ENCODE results near the gene HLA-G.

Gene HLA-G

DNA sequence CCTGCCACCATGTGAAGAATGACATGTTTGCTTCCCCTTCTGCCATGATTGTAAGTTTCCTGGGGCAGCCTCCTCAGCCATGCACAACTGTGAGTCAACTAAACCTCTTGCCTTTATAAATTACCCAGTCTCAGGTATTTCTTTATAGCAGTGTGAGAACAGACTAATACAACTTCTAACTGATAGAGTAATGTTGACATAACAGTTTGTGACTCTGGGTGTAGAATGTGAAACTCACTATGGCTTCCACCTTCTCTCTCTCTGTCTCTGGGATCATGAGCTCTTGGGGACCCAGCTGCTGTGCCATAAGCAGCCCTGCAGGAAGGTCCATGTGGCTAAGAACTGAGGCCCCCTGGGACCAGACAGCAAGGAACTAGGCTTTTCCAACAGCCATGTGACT, 3.5 kb upstream of the HLA-G start:
- no peak for DNase-seq

DNA sequence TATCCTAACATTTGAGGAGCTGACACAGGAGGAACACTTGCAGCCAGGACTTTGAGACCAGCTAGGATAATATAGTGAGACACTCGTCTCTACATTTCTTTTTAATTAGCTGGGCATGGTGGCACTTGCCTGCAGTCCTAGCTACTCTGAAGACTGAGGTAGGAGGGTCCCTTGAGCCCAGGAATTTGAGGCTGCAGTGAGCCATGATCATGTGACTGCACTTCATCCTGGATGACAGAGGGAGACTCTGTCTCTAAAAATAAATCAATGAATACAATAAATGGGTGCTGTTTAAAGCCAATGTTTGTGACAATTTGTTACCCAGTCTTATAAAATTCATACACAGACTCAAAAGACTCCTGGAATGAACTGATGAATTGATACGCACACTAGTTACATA, 1.8 kb upstream of the HLA-G start:
- DNase-seq: no peak

DNA sequence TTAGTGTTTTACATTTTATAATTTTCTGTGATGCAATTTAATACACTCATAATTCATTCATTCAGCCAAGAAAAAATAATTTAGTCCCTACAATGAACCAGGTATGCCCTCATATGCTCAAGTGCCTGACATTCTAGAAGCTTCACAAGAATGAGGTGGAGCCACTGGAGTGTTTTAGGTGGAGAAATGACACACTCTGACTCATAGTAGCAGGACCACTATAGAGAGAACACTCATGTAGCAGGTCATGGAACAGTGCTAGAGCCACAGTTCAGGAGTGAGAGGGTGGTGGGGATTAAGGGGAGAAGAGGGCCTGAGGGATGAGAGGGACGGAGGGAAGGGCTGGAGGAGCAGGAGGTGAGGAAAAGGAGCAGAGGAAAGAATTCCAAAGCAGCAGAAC, 1.4 kb upstream of the HLA-G start:
- no peak for DNase-seq

DNA sequence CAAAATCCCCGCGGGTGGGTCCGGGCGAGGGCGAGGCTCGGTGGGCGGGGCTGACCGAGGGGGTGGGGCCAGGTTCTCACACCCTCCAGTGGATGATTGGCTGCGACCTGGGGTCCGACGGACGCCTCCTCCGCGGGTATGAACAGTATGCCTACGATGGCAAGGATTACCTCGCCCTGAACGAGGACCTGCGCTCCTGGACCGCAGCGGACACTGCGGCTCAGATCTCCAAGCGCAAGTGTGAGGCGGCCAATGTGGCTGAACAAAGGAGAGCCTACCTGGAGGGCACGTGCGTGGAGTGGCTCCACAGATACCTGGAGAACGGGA, 809 bp downstream of the HLA-G start:
- peak; percentile 49 for DNase-seq

DNA sequence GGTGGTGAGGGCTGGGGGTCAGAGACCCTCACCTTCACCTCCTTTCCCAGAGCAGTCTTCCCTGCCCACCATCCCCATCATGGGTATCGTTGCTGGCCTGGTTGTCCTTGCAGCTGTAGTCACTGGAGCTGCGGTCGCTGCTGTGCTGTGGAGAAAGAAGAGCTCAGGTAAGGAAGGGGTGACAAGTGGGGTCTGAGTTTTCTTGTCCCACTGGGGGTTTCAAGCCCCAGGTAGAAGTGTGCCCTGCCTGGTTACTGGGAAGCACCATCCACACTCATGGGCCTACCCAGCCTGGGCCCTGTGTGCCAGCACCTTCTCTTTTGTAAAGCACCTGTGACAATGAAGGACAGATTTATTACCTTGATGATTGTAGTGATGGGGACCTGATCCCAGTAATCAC, 2.1 kb downstream of the HLA-G start:
- DNase-seq: no peak

DNA sequence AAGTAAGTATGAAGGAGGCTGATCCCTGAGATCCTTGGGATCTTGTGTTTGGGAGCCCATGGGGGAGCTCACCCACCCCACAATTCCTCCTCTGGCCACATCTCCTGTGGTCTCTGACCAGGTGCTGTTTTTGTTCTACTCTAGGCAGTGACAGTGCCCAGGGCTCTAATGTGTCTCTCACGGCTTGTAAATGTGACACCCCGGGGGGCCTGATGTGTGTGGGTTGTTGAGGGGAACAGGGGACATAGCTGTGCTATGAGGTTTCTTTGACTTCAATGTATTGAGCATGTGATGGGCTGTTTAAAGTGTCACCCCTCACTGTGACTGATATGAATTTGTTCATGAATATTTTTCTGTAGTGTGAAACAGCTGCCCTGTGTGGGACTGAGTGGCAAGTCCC, 2.8 kb downstream of the HLA-G start:
- DNase-seq: no peak

DNA sequence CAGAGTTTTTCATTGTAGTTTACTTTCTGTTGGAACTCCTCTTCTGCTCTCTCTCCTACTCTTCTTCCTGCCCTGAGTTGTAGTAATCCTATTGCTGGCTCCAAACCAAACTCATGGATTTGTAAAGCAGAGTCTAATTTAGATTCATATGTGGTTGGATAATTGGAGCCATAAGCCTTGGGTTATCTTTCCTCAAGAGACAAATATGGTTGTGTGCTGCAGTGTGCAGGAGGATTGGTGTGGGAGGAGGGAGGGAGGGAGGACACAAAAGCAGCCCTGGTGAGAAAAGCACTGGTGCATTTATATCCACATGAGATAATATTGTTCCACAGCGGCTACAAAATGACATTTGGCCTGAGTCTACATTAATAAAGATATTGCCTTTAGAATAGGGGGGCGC, 4.2 kb downstream of the HLA-G start:
- no peak for DNase-seq

DNA sequence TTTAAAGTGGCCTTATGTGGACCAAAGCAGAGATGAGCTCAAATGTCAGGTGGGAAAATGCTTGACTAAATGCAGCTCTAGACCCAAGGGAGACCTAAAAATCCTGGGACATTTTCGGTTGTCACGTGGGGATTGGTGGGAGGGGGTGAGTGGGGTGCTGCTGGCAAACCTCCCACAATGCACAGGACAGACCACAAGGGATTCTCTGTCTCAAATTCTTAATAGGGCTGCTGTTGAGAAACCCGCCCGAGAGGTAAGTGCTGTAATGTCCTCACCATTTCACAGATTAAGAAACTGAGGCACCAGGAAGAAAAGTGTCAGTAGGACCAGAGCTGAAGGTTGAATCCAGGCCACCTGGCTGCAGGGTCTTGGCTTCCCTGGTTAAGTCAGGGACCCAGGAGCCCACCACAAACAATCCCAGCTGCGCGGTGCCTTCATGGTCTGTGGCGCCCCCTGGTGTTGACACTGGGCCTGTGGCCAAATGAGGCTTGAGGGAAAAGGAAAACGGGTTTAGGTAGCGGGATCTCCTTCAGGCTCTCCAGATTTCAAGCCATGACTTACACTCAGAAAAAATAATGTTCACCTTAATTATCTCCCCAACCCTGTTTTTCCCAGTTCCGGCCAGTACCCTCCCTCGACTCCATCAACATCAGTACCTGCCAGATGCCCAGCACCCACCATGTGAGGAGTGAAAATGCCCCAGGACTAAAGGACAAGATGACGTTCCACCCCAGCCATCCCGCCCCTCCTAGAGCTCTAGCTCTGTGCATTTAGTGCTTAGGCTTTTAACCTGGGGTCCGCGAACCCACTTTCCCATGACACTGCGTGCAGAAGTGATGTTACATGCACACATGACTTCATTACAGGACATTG, 7.2 kb downstream of the HLA-G start:
- DNase-seq: peak; percentile 61

DNA sequence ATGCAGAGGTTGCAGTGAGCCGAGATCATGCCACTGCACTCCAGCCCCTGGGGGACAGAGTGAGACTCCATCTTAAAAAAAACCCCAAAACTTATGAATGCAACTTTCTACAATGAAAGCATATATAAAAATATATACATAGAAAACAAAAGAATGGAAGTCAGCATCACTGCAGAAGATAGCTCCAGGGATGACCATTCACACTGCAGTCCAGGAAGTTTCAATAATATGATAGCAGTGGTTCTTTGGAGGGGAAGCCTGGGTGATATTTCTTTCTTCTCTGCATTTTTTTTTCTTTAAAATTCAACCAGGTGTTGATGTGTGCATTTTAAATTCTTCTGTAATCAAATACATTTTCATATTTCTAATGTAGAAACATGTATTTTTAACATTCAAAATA, 12.3 kb downstream of the HLA-G start:
- no peak for DNase-seq

DNA sequence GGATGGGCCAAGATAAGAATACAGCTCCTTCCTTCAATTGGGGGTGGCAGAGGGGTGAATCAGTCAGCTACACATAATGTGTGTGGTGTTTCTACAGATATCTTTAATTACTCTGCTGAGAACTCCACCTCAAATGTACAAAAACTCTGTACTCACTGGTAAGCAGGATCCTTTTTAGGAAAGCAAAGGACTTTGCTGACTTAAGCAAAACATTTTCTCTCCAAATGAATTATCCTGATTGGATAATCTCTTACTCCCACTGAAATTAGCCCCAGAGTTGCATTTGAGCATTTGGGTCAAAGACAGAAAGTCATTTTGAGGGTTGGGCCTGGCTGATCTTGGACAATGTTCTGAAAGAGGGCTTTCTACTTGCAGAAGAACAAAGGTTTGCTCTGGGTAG, 13.4 kb downstream of the HLA-G start:
- no peak for DNase-seq

DNA sequence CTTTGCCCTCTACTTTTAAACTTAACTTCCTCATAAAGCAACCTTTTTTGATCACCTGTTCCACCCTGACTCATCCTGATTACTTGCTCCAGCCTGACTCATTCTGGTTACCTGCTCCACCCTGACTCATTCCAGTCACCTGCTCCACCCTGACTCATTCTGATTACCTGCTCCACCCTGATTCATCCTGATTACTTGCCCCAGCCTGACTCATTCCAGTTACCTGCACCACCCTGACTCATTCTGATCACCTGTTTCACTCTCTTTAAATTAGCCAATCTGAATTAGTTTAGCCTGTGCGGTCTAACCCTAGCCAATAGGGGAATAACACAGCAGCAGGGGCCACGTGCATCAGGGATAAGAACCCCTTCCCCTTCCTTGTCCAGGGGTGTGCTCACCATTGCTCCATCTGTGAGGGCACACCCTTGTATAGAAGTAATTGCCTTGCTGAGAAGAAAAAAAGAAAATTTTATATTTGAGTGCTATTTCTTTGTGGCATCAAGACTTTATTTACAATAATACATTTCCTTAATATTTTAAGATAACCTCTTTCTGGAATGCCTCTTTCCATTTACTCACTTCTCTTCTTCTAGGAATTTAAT, 17.9 kb downstream of the HLA-G start:
- peak; percentile 34 for DNase-seq

DNA sequence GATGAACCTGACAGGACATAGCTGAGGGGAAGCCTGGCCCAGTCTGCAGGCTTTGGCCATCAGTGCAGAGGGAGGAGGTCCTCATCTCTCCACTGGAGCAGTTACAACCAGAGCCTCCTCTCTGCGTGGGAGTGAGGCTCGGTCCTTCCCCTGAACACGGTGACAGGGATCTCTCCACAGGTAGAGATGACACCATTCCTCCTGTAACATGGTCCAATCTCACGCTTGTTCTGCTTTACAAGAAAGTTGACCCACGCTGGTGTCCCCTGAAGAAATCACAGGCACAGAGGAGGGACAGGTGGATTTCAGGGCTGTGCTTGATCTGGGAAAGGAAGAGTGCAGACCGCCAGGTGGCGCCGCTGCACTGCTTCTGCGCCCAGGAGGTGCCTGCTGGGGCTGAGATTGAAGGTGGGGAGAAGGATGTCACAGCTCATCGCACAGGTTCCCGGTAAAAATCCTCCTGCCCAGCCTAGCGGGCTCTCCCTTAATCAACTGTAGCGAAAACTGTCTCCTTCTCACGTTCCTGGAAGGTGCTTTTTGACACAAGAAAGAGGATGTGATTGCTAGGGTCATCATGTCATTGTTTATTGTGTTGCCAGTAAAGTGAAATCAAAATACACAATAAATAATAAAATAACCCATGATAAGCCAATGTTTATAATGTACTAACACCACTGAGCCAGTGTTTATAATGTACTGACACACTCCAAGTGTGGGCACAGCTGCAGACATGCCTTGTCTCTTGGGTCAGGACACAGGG, 20.4 kb downstream of the HLA-G start:
- DNase-seq: peak; percentile 89

DNA sequence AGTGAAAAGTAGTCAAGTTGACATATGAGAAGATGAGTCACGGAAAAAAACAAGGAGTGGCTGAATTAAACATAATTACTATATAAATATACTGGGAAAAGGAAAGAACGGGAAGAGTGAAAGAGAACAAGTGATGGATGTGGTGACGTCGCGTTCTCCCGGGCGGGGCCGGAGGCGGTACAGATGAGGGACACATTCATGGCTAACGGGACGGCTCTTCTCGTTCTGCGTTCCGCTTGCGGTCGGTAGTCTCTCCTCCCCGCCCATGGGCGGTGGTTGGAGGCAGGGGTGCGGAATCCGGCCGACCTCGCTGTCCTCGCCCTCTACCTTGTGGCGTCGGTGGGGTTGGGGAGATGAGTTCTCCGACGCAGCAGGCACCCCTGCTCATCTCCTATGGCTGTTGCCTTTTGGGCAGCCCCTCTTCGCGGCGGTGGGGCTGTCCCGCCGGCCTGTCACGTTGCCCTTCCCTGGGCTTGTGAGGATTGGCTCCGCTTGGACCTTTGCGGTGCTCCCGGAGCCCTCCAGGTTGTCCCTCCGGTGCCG, 22.5 kb downstream of the HLA-G start:
- DNase-seq: peak; percentile 45

DNA sequence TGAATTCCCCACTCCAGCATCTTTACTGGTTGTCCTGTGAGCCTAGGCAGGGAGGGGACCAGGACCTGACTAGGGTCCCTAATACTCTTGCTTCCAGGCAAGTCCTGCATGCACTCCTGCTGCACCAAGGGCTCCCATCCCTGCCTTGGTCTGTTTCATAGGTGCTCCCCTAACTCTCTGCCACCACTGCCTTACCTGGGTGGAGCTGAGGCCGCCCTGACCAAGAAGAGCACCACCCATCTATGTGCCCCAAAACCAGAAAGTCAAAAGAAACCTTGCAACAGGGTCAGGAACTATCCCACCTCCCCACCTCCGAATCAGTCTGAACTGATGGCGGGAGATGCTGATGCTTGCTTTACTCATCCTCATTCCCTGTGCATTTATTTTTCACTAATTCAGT, 23.6 kb downstream of the HLA-G start:
- no peak for DNase-seq

DNA sequence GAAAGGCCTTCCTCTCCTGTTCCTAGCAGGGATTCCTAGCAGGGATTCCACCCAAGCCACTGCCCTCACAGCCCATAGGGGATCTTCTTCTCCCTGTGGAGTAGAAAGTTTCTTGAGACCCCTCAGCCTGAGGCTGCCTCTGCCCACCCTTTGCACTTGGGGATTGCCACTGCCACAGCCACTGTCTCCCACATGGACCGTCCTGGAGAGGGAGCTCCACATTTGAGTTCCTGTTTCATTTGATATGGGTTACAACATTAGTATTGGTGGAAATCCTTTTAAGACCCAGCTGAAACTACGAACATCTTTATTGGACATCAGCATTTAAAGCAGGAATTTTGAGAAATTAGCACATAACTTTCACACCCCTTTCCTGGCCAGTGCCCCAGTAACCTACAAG, 25.6 kb downstream of the HLA-G start:
- DNase-seq: no peak

DNA sequence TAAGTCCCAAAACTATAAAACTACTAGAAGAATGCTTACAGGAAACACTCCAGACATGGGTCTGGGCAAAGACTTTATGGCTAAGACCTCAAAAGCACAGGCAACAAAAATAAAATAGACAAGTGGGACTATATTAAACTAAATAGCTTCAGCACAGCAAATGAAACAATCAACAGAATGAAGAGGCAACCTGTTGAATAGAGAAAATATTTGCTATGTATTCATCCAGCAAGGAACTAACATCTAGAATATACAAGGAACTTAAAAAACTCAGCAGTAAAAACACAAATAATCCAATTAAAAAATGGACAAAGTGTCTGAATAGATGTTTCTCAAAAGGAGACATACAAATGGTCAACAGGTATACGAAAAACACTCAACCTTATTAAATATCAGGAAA, 30.4 kb downstream of the HLA-G start:
- DNase-seq: no peak

DNA sequence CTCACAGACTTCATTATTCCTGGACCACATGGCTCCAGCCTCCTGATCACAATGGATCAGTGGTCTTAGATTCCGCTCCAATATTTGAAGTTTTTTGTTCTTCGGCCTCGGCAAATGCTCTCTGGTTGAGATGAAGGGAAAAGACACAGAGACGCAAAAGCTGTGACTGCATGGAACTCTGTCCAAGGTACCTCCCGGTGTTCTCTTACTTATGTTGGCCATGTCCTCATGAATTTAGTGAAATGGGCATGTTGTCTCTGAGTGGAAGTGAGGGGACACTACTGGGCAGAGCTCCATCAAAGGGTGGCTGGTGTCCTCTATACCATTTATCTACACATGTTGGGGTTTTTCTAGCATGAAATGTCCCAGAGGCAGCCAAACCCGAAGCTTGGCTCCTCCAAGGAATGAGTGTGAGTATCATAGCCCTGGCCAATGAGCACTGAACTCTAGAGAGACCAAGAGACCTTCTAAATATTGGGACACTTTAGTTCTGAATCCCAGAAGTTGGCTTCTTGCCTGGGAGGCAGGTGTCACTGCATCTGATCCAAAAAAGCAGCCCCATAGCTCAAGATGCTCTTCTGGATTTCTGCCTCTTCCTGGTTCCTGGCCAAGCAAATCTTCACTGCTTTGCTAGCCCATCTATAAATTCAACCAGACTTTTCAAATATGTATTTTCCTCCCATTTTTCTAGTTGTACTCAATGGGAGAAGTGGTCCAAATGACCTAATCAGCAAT, 34.1 kb downstream of the HLA-G start:
- no peak for DNase-seq

DNA sequence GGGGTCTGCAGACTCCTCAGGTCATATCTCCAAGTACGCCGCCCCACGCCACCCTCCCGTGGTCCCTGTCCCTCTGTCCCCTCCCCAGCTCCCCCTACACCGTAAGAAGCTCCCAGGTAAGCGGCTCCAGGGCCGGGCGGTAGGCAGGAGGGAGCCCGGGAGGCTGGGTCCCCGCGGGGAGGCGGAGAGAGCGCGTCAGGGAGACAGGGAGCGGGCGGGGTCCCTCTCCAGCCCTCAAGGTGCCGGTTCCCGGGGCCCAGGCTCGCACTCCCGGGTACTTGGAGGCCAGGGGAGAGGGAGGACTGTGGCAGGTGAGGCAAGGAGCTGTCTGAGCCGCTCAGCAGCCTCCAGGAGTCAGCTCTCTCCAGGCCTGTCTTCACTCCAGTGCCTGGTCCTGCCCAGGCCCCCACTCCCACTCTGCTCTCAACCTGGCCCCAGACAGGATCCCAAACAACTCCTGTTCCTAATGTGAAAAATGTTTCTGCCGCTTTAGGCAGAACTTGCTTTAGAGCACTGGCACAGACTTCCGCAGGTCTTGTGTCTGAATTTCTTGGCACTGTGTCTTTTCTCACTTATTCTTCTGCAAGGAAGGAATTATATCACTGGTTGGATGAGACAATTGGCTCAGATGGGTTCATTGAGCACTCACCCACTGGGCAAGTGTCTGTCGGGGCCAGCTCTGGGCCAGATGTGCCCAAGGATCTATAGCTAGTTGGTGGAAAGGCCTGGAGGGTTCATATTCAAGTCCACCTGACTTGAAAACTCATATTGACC, 36.6 kb downstream of the HLA-G start:
- DNase-seq: no peak

DNA sequence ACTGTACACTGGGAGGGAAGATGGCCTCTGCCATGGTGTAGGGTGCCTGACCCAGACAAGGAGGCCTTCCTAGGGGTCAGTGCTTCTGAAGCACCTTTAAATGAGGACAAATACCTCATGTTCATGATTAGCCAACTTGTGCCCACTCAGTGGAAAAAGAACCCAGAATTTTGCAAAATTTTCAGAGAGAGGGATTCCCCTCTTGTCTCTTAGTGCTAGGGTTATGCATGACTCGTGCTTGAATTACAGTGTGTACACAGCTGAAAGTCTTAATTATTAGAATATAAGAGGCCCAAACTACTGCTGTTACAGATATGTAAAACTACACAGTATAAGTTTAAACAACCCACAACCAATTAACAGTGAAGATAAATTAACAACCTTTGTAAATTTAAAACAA, 38.0 kb downstream of the HLA-G start:
- DNase-seq: no peak

DNA sequence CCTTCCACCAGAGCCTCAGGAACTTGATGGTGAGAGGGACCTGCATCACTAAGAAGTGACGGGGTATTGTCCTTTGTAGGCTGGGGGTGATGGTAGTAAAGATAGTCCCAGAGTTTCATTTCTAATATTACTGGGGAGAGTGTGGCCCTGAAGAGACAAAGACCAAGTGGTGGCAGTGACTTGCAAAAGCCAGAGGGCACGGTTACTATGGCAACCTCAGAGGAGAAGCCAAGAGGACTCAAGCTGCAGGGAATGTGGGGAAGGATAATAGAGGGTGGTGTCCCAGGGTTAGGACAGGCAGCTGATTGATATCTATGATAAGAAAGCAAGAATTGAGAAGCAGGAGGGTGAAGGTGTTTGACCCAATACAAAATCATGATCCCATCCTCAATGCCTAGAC, 42.5 kb downstream of the HLA-G start:
- DNase-seq: no peak

DNA sequence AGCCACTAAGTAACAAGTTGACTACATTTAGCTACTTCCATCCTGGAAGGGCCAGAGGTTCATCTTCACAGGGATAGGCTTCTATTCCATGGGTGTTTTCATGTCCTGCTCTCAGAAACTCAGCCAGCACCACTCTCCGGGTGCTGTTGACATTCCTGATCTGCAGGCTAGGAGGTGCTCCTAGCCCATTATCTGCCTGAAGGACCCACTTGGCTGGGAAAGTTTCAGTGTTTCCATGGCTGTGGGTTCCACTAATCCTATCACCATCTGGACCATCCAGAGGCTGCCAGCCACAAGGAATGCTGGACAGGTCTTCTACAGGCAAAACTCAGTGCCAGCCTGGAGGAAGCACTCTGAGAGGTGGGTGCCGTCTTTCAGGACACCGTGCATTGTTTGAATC, 45.2 kb downstream of the HLA-G start:
- DNase-seq: no peak

DNA sequence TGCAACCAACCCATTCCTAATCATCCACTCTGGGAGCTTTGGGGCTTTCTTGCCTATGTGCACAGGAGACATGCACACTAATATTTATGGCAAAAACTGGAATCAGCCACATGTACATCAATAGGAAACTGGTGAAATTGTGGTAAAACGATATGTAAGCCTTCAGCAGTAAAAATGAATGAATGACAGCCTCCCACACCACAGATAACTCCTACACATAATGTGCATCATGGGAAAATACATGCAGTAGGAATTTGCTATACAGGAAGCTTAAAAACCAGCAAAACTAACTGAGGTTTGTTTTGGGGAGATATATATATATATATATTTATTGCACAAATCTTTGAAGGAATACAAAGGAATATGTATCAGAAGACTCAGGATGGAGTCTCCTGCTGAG, 47.6 kb downstream of the HLA-G start:
- no peak for DNase-seq
